ENCODE data around the gene REC114.

GRCh38 chr15:73584699-73585420, 141.9 kb downstream of the REC114 start:
- no peak for TF ChIP-seq CTCF (conservative IDR thresholded peaks at IDR 0.05; ENCODE audit: low read depth in 2 of 2)
- TF ChIP-seq POLR2AphosphoS5 (IDR thresholded peaks at IDR 0.05; ENCODE audit: low read depth) = no peak
